COLO668 (cell line): ENCODE data around the gene KRTAP1-4.
A peak's percentile ranks its signal among the peaks of the same experiment; 100 is the strongest.
"Not testable (repeated sequence)": the region's sequence is repeated elsewhere in the genome, so short reads cannot be mapped to it uniquely, and the experiment has no call there.

Source experiments
- DNase-seq: peaks from one replicate; lab custom pipeline; 2025; ENCODE audit not compliant: unreplicated experiment; lab: John Stamatoyannopoulos, UW

Gene KRTAP1-4

DNA sequence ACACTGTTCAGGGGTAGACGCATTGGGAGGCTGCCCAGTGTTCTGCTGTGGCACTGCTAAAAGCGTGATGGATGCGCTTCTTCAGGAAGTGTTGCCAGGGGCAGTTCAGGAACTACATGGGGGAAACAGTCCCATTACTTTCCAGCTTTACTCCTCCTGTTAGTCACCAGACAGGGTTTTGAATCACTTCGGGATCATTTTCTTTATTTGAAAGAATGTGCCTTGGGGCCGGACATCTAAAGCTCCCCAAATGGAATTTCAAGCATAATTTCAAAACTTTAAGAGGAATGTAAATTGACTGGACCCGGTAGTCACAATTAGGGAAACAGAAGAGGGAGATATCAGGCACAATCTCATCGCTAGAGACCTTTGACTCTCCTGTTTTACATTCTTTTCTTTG is 18.4 kb upstream of the KRTAP1-4 start:
- no peak for DNase-seq

DNA sequence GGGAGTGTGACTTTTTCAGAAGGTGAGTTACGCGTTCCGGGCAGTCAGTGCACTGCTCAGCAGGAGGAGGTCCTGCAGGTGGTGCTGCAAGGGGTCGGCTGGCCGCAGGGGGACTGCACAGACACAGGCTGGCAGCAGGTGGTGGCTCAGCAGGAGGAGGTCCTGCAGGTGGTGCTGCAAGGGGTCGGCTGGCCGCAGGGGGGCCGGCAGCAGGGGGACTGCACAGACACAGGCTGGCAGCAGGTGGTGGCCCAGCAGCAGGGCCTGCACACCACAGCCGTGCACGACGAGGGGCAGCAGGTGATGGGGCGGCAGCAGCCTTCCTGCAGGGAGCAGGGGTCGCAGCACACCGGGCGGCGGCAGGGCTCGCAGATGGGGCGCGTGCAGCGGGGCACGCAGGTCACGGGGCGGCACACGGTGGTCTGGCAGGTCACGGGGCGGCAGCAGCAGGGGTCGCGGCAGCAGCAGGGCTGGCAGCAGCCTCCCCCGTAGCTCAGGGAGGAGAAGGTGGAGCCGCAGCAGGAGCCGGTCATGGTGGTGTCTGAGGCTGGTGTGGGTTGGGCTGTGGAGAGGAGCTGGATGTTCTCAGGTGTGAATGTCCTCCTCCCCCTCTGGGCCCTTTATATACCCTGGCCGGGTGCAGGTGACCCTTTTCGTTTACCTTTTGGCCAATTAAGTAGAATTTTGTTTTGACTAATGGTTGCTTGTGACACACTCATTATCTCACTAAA is 16.9 kb upstream of the KRTAP1-4 start, which contains the start of gene KRTAP2-1:
Gene KRTAP2-1, minus strand, starts transcription at position 582 of the 731 bp plus-strand sequence. Its CDS starts 49 bp downstream, at position 533.
- DNase-seq, result not testable (repeated sequence)

DNA sequence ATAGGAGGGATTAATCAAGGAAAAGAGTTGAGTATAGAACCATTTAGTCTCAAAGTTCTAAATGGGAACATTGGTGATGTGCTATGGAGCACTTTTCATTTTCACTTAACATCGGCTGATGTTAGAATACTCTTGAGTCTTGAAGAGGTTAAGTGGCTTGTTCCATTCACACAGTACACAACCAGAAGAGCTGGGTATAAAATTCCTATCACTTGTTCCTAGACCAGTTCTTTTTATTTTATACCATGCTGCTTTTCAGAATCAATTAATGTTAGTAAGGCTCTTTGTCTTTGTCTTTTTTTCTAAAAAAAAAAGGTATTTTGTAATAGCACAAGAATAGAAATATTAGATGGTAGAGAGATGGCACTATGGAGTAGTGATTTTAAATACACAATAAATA is 13.0 kb upstream of the KRTAP1-4 start:
- DNase-seq, result no peak

DNA sequence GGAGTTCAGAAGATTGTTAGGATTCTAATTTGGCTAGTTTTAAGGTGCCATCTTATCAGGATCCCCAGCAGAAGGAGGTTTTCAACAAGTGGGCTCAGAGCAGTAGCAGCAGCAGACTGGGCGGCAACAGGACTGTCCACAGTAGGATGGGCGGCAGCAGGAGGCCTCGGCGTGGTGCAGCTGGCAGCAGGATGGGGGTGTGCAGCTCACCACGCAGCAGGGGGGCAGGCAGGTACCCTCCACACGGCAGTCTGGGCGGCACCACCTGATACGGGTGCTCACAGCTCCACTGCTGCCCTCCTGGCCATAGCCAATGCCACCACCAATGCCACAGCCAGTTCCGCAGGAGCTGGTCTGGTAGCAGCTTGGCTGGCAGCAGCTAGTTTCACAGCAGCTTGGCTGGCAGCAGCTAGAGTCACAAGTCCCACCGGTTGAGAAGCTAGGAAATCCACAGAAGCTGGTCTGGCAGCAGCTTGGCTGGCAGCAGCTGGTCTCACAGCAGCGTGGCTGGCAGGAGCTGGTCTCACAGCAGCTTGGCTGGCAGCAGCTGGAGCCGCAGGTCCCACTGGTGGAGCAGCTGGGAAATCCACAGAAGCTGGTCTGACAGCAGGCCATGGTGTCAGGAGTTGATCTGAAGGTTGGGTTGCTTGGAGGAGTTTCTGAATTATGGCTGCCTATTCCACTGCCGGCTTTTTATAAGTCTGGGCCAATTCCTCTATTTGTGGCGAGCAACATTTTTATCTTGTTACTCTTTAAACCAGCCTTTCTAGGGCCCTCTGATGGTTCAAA is 11.0 kb upstream of the KRTAP1-4 start, which contains the start of gene KRTAP1-1:
Gene KRTAP1-1, minus strand, starts transcription at position 668 of the 789 bp plus-strand sequence. Its CDS starts 53 bp downstream, at position 615.
- DNase-seq, result peak; percentile 18

DNA sequence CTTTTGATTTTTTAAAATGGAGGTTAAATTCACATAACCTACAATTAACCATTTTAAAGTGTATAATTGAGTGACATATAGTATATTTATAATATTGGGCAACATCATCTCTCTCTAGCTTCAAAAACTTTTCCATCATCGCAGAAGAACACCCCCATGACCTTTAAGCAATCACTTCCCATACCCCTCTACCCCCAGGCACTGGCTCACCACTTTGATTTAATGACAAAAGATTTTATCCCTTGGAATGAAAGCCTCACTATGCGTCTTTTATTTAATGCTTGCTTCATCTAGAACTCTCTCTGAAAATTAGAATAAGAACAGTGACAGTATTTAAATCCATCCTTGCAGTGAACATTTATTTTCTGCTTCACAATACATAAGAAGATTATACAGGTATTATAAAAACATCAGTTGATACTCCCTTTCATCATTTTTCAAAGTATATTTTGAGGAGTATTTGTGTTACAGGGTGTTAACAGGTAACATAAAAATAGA is 7.9 kb upstream of the KRTAP1-4 start:
- no peak for DNase-seq

DNA sequence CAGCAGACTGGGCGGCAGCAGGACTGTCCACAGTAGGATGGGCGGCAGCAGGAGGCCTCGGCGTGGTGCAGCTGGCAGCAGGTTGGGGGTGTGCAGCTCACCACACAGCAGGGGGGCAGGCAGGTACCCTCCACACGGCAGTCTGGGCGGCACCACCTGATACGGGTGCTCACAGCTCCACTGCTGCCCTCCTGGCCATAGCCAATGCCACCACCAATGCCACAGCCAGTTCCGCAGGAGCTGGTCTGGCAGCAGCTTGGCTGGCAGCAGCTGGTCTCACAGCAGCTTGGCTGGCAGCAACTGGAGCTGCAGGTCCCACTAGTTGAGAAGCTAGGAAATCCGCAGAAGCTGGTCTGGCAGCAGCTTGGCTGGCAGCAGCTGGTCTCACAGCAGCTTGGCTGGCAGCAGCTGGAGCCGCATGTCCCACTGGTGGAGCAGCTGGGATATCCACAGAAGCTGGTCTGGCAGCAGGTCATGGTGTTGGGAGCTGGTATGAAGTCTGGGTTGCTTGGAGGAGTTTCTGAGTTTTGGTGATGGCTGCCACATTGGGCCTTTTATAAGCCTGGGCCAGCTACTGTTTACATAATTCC is 4.4 kb upstream of the KRTAP1-4 start, which contains the start of gene KRTAP1-3:
Gene KRTAP1-3, minus strand, starts transcription at position 529 of the 590 bp plus-strand sequence. Its CDS starts 53 bp downstream, at position 476.
- DNase-seq, result peak; percentile 8

DNA sequence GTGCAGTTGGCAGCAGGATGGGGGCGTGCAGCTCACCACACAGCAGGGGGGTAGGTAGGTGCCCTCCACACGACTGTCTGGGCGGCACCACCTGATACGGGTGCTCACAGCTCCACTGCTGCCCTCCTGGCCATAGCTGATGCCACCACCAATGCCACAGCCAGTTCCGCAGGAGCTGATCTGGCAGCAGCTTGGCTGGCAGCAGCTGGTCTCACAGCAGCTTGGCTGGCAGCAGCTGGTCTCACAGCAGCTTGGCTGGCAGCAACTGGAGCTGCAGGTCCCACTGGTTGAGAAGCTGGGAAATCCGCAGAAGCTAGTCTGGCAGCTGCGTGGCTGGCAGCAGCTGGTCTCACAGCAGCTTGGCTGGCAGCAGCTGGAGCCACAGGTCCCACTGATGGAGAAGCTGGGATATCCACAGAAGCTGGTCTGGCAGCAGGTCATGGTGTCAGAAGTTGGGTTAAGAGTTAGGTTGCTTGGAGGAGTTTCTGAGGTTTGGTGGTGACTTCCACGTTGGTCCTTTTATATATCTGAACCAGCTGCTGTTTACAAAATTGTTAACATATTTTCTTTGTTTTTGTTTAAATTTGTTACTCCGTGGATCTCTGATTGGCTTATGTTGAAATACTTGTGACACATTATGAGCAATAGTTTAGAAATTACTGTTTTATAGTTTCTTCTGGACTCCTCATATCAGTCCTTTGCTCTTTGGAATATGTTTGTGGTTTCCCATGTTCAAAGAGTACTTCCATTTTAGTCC is 3.1 kb downstream of the KRTAP1-4 start, which contains the start of gene KRTAP1-5:
Gene KRTAP1-5, minus strand, starts transcription at position 494 of the 757 bp plus-strand sequence. Its CDS starts 53 bp downstream, at position 441.
- DNase-seq, result peak; percentile 5

DNA sequence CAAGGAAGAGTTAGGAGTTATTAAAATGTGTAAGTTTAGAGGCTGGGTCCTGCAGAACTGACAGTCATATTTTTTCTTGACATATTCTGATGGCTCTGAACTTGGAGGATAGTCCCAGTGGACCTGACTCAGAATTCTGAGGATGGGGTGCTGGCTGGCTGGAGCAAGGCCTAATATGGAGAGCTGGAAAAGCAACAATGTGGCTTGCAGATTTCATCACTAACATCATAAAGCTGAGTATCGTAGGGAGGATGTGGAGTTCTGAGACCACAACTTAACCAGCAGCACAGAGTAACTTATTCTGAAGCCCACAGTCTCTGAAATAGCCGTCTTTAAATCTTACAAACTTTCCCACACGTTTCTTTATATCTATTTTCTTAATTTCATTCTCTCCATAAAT is 5.3 kb downstream of the KRTAP1-4 start:
- DNase-seq, result no peak

DNA sequence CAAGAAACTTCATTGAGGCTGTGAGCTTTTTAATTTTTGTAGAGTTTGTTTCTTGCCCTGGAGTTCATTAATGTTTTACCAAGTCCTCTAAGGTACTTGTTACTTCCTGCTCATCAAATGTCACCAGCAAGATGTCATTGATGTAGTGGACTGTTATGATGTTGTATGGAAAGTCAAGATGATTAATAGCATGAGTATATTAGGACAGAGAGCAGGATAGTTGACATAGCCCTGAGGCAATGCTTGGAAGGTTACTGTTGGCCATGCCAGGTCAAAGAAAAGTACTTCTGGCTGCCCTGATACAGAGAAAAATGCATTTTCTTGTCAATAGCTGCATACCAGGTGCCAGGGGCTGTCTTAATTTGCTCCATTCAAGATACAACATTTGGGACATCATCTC is 9.7 kb downstream of the KRTAP1-4 start:
- DNase-seq, result no peak

DNA sequence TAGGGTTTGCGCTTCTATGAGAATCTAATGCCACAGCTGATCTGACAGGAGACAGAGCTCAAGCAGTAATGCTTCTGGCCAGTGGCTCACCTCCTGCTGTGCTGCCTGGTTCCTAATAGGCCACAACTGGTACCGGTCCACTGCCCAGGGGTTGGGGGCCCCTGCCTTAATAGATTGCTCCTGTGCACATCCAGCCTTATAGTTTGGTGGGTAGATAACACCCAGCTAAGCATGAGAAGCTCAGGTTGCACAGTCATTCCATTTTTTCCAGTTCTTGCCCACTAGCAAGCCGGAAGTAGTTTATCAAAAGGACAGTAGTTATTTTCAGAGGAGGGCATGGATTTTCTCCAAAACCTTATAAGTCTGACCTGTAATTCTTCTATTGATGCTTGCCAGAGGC is 10.6 kb downstream of the KRTAP1-4 start:
- no peak for DNase-seq

DNA sequence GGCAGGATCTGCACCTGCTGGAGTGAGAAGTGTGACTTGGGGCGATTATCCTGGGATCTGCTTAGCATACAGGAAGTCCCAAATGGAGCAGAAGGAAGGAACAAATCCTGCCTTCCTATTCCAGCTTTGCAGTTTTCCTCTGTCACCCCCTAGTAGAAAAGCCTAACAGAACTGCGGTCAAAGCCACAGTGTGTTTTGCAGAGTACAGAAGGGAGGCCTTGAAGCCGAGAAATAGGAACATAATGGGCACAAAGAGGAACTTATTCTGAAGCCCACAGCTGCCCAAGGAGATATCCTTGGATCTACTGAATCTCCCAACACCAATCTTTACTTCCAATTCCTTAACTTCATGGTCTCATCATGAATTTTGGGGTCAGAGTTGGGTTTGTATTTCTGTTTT is 11.5 kb downstream of the KRTAP1-4 start:
- DNase-seq, result no peak

DNA sequence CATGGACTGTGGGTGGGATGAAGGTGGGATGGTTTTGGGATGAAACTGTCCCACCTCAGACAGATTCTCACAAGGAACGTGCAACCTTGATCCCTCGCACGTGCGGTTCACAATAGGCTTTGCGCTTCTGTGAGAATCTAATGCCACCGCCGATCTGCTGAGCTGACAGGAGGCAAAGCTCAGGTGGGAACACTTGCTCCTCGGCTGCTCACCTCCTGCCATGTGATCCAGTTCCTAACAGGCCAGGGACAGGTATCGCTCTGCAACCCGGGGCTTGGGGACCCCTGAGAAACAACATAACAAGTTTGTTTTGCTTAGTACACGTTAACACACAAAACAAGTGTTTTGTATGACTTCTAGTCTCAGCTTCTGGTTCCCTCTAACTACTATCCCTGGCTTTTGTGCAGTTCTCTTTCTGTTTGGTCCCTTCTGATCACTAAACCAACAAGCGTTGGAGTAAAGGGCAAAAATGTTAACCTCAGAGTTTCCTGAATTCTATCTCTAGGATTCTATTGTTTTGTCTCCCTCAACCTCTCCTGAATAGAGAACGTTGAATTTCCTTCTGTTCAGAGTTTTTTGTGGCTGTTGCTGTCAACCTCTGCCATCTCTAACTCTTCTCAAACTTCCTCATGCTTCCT is 13.3 kb downstream of the KRTAP1-4 start:
- DNase-seq, result no peak

DNA sequence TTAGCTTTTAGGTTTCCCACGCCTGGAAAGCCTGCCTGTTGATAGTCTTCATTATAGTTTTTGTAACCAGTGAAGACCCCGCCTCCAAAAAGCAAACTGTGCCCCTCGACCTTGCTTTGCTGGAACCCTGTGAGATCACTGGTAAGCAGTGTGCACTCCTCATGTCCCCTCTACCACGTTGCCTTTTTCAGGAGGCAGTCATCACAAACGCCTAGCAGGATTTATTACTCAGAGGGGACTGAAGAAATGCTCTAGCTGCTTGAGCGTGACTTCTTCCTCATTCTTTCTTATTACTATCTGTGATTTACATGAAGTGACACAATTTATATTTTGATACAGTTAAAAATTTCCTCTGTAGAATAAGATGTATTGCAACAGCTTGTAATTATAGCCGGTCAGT is 14.5 kb downstream of the KRTAP1-4 start:
- DNase-seq, result no peak

DNA sequence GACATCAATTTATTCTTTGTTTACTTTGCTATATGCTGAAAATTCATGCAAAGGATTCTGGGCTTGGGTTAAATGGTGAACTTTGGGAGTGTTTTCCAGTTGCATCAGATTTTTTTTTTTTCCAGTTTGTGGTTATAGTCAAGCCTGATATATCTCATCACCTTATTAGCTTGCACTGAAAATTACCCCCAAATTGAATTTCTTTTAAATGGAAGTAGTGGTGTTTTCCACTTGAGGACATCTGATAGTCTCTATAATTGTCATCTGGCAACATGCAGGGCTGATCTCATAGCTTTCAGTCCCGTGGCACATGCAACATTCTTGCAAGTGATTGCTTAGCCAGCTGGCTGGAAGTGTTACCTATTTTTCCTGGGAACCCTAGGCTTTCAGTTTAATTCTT is 16.4 kb downstream of the KRTAP1-4 start:
- DNase-seq, result no peak

DNA sequence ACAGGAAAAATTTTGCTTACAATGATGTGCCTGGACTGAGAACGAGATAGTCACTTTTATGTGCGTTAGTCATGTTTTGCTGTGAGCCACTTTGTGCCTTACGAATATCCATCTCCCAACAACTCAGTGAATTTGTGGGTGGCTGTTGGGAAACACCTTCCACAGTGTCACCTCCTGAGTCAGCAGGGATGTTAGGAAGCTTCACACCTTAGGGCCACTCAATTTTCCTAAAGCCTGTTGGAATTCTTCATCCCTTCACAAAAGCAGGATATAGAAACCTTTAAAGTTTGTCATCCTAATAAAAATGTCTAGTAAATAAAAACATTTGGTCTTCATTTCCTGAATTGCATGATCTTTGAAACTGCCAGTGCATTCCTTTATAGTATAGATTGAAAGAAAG is 16.8 kb downstream of the KRTAP1-4 start:
- DNase-seq, result no peak

DNA sequence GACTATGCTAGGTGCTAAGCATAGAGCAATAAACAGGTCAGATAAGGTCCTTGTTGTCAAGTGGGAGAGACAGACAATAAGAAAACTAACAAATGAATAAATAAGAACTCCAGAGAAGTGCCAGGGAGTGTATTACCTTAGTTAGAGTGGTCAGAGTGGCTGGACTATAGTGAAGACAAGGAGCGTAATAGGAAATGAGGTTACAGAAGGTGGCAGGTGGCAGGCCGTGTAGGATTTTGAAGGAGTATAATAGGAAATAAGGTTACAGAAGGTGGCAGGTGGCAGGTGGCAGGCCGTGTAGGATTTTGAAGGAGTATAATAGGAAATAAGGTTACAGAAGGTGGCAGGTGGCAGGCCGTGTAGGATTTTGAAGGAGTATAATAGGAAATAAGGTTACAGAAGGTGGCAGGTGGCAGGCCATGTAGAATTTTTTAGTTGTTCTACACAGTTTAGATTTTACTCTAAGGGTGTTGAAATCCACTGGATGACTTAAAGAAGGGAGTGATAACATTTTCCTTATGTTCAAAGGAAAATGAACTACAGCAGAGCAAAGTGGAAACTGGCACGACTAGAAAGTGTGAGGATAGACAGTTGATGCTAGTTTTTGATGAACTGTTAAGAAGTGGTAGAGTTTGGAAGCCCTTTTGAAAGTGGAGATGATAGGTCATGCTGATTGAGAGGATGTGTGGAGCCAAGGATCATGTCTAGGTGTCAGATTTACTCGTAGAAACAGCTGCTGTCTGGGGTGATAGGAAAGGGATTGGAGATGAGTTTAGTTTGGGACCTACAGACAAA is 17.5 kb downstream of the KRTAP1-4 start:
- DNase-seq, result peak; percentile 23

DNA sequence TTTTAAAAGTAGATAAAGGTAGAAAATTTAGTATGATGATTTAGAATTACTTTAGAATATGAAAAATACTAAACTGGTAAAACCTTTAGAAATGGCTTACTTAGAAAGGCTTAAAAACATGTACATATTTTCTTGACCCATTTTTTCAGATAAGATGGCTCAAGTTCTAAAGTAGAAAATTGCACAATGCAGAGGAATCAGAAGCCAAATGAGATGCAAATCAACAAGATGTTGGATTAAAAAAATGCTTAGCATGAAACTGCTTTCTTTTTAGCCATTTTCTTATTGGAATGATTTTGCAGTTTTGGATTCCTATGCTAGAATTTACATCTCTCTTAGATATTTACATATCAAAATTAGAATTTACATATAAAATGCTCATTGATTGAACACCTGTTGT is 19.6 kb downstream of the KRTAP1-4 start:
- DNase-seq, result no peak

DNA sequence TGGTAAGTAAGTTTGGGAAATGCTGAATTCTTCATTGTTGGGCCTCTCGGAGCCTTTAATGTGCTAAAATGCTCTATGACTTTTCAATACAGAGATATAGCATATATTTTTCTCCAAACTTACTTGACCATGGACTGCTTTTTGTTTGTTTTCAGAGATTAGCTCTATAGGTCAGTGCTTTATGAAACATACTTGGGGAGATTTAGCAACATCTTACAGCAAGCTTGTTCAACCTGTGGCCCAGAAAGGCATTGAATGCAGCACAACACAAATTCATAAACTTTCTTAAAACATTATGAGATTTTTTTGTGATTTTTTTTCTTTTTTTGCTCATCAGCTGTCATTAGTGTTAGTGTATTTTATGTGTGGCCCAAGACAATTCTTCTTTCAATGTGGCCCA is 20.1 kb downstream of the KRTAP1-4 start:
- no peak for DNase-seq

DNA sequence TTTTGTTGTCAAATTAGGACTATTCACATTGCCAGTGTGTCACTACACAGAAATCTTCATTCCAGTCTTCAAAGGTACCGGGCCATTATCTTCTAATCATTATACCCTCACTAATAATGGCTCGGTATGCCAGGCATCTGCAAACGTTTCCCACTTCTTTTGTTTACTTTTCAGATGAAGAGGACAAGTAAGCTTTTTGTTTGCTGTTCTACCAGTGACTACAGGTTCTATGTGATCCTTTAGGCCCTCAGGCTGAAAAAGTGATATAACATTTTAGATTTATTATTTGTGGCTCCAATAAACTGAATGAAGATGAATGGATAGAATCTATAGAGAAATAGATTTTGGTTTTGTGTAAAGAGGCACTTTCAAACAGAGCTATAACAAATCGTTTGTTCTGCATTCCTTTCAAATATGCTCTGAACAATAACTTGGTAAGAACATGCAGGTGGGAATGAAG is 20.7 kb downstream of the KRTAP1-4 start:
- DNase-seq, result peak; percentile 4
